H1 (cell line): Measurements from ENCODE around the gene GPR18. TPM values are rescaled to one million over a fixed set of nuclear protein-coding genes. Genes with fewer than 3 reads are reported as not detected.

Experiments used
- BRCA1 ChIP-seq: IDR thresholded peaks from 2 replicates; pipeline ENCODE4 v1.6.1; 2012; ENCODE audit warnings: low read depth, low read length, improper control_type of control experiment
- GABPA ChIP-seq: IDR thresholded peaks from 2 replicates; pipeline ENCODE4 v1.6.1; 2011; ENCODE audit warnings: mild to moderate bottlenecking, low read length, moderate library complexity, borderline replicate concordance; ENCODE audit not compliant: insufficient read depth
- MAFK ChIP-seq: IDR thresholded peaks from 2 replicates; pipeline ENCODE4 v1.6.1; 2012; ENCODE audit warnings: low read depth, mild to moderate bottlenecking, improper control_type of control experiment, low read length
- SIRT6 ChIP-seq: IDR thresholded peaks from one replicate; pipeline ENCODE4 v1.7.1; 2012; ENCODE audit warnings: low read length, inconsistent platforms
- SP2 ChIP-seq: IDR thresholded peaks from 2 replicates; pipeline ENCODE4 v1.6.1; 2012; ENCODE audit warnings: mild to moderate bottlenecking, low read length, inconsistent platforms
- polyA plus RNA-seq, 7 experiments: library from polyadenylated mRNA; depleted of rRNA in 3 of 7; stranded (reverse) in 5 of 7; unstranded in 2 of 7; fragments of >200 nt in 5 of 7; fragments of 200-250 nt in 2 of 7; gene quantifications; 1 replicate in 5 of 7; 2 replicates in 1 of 7; 4 replicates in 1 of 7; pipeline versions ENCODE4 v1.2.1 to v1.2.3, GENCODE V29; 2011 to 2013; ENCODE audit warnings: missing spikeins in 2 of 7, mixed read lengths in 2 of 7
- total RNA-seq: library from RNA; stranded (reverse); fragmentation: NEBNext Ultra II Directional; extraction: Animal tissue kit (Norgen Biotek cat#: 25700); gene quantifications from 2 replicates; pipeline ENCODE4 v1.2.1, GENCODE V29; 2021

The GPR18 gene
- total and polyA plus RNA-seq, 2 of the 8 experiments (the other 6 are each of a cell fraction or from before 2014, with no cell fraction given) = not detected

- TF ChIP-seq SIRT6 = no peak
- no peak for TF ChIP-seq GABPA
- TF ChIP-seq BRCA1 = no peak
- TF ChIP-seq MAFK = no peak
- no peak for TF ChIP-seq SP2
These were observed 5.9 kb upstream of the GPR18 start (continued) for GRCh38 chr13:99264051-99264450.
